HEK293 (cell line): ENCODE measurements around the gene ARHGAP35.

Source experiments
- GFI1B ChIP-seq: fragments of 450-650 bp; formaldehyde crosslinking; IDR thresholded peaks from 2 replicates; pipeline ENCODE4 v1.5.1; 2016; ENCODE audit warnings: missing biosample characterization, missing genetic modification characterization
- SALL2 ChIP-seq: fragments of 450-650 bp; formaldehyde crosslinking; IDR thresholded peaks from 2 replicates; pipeline ENCODE4 v1.5.0; 2017; ENCODE audit warnings: missing biosample characterization, mild to moderate bottlenecking, missing genetic modification characterization, borderline replicate concordance
- ZBTB21 ChIP-seq: fragments of 450-650 bp; formaldehyde crosslinking; IDR thresholded peaks from 2 replicates; pipeline ENCODE4 v1.5.1; 2017; ENCODE audit warnings: missing biosample characterization, missing genetic modification characterization
- ZNF211 ChIP-seq: fragments of 450-650 bp; formaldehyde crosslinking; IDR thresholded peaks from 2 replicates; pipeline ENCODE4 v1.5.1; 2016; ENCODE audit warnings: low read depth, missing biosample characterization, missing genetic modification characterization
- ZNF274 ChIP-seq, 2 experiments: fragments of 200-500 bp in 1 of 2; fragments of 450-650 bp in 1 of 2; sonication (Bioruptor generic) in 1 of 2; formaldehyde crosslinking in 1 of 2; IDR thresholded peaks; 2 replicates each; pipeline versions ENCODE4 v1.5.1 to v1.6.1; 2014 to 2016; ENCODE audit warnings: borderline replicate concordance in 1 of 2, inconsistent platforms in 1 of 2, low read length in 1 of 2, missing biosample characterization in 1 of 2, missing genetic modification characterization in 1 of 2
- TF ChIP-seq, protein P1 (sequence below): fragments of 450-650 bp; formaldehyde crosslinking; IDR thresholded peaks from 2 replicates; pipeline ENCODE4 v1.5.1; 2016; ENCODE audit warnings: missing biosample characterization, missing genetic modification characterization, borderline replicate concordance
- TF ChIP-seq, protein P2 (sequence below): fragments of 450-650 bp; formaldehyde crosslinking; IDR thresholded peaks from 2 replicates; pipeline ENCODE4 v1.5.1; 2016; ENCODE audit warnings: missing biosample characterization, missing genetic modification characterization
- TF ChIP-seq, protein P3 (sequence below): fragments of 450-650 bp; formaldehyde crosslinking; IDR thresholded peaks from 2 replicates; pipeline ENCODE4 v1.5.1; 2016; ENCODE audit warnings: missing biosample characterization, missing genetic modification characterization
- TF ChIP-seq, protein P4 (sequence below): fragments of 450-650 bp; formaldehyde crosslinking; IDR thresholded peaks from 2 replicates; pipeline ENCODE4 v1.5.1; 2017; ENCODE audit warnings: missing biosample characterization, mild to moderate bottlenecking, missing genetic modification characterization, moderate library complexity

DNA sequence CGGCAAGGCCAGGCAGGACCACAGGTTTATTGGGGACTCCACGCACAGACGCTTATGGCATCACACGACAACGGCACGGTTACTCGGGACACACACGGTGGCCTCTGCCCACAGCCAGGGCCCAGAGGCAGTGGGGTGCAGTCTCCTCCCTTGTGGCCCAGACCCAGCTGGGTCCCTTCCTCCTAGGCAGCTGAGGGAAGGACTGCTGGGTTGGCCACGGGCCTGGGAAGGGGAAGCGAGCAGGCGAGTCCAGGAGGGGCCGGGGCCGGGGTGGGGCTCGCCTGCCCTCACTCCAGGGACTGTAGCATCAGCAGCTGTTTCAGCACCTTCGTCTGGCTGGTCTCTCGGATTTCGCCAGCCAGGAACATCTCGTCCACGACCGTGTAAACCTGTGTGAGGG, 22.6 kb upstream of the ARHGAP35 start:
- TF ChIP-seq SALL2 (tag by site-specific recombination) (no peak), ZNF274 (IDR thresholded peaks at IDR 0.05; ENCODE audit: low read length) (no peak), ZNF274 (tag by site-specific recombination; IDR thresholded peaks at IDR 0.05; ENCODE audit: borderline replicate concordance) (no peak), ZNF211 (tag by site-specific recombination) (no peak), ZBTB21 (no peak), GFI1B (tag by site-specific recombination) (no peak)
- TF ChIP-seq, protein P1, sequence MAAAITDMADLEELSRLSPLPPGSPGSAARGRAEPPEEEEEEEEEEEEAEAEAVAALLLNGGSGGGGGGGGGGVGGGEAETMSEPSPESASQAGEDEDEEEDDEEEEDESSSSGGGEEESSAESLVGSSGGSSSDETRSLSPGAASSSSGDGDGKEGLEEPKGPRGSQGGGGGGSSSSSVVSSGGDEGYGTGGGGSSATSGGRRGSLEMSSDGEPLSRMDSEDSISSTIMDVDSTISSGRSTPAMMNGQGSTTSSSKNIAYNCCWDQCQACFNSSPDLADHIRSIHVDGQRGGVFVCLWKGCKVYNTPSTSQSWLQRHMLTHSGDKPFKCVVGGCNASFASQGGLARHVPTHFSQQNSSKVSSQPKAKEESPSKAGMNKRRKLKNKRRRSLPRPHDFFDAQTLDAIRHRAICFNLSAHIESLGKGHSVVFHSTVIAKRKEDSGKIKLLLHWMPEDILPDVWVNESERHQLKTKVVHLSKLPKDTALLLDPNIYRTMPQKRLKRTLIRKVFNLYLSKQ, result no peak
- TF ChIP-seq, protein P2, sequence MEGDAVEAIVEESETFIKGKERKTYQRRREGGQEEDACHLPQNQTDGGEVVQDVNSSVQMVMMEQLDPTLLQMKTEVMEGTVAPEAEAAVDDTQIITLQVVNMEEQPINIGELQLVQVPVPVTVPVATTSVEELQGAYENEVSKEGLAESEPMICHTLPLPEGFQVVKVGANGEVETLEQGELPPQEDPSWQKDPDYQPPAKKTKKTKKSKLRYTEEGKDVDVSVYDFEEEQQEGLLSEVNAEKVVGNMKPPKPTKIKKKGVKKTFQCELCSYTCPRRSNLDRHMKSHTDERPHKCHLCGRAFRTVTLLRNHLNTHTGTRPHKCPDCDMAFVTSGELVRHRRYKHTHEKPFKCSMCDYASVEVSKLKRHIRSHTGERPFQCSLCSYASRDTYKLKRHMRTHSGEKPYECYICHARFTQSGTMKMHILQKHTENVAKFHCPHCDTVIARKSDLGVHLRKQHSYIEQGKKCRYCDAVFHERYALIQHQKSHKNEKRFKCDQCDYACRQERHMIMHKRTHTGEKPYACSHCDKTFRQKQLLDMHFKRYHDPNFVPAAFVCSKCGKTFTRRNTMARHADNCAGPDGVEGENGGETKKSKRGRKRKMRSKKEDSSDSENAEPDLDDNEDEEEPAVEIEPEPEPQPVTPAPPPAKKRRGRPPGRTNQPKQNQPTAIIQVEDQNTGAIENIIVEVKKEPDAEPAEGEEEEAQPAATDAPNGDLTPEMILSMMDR, result no peak
- TF ChIP-seq, protein P3, sequence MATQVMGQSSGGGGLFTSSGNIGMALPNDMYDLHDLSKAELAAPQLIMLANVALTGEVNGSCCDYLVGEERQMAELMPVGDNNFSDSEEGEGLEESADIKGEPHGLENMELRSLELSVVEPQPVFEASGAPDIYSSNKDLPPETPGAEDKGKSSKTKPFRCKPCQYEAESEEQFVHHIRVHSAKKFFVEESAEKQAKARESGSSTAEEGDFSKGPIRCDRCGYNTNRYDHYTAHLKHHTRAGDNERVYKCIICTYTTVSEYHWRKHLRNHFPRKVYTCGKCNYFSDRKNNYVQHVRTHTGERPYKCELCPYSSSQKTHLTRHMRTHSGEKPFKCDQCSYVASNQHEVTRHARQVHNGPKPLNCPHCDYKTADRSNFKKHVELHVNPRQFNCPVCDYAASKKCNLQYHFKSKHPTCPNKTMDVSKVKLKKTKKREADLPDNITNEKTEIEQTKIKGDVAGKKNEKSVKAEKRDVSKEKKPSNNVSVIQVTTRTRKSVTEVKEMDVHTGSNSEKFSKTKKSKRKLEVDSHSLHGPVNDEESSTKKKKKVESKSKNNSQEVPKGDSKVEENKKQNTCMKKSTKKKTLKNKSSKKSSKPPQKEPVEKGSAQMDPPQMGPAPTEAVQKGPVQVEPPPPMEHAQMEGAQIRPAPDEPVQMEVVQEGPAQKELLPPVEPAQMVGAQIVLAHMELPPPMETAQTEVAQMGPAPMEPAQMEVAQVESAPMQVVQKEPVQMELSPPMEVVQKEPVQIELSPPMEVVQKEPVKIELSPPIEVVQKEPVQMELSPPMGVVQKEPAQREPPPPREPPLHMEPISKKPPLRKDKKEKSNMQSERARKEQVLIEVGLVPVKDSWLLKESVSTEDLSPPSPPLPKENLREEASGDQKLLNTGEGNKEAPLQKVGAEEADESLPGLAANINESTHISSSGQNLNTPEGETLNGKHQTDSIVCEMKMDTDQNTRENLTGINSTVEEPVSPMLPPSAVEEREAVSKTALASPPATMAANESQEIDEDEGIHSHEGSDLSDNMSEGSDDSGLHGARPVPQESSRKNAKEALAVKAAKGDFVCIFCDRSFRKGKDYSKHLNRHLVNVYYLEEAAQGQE (tag by site-specific recombination), result no peak
- TF ChIP-seq, protein P4, sequence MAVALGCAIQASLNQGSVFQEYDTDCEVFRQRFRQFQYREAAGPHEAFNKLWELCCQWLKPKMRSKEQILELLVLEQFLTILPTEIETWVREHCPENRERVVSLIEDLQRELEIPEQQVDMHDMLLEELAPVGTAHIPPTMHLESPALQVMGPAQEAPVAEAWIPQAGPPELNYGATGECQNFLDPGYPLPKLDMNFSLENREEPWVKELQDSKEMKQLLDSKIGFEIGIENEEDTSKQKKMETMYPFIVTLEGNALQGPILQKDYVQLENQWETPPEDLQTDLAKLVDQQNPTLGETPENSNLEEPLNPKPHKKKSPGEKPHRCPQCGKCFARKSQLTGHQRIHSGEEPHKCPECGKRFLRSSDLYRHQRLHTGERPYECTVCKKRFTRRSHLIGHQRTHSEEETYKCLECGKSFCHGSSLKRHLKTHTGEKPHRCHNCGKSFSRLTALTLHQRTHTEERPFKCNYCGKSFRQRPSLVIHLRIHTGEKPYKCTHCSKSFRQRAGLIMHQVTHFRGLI (tag by site-specific recombination), result no peak
